Suppressor macrophage treated with lipopolysaccharide for 4 hours (primary cell): ENCODE data around the gene CCND2.

Source experiments
- DNase-seq: peaks from one replicate; pipeline ENCODE4 v3.0.0-alpha.2; 2020

Gene CCND2

DNA sequence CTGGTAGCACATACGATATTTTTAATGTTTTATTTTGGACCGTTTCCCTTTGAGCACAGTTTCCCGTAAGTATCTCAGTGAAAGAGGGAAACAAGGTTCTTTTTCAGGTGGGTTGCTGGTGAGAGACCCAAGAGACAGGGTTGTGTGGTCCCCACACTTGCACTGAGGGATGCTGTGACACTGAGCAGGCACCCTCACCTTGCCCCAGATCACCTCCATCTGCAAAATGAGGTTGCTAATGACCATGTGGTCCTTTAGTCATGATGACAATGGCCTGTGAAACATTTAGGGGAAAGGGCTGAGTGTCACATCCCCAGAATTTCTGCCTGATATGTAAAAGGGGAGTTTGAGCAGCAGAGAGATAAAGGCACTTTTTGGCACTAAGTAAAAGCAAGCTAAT is 4.3 kb downstream of the CCND2 start:
- no peak for DNase-seq

DNA sequence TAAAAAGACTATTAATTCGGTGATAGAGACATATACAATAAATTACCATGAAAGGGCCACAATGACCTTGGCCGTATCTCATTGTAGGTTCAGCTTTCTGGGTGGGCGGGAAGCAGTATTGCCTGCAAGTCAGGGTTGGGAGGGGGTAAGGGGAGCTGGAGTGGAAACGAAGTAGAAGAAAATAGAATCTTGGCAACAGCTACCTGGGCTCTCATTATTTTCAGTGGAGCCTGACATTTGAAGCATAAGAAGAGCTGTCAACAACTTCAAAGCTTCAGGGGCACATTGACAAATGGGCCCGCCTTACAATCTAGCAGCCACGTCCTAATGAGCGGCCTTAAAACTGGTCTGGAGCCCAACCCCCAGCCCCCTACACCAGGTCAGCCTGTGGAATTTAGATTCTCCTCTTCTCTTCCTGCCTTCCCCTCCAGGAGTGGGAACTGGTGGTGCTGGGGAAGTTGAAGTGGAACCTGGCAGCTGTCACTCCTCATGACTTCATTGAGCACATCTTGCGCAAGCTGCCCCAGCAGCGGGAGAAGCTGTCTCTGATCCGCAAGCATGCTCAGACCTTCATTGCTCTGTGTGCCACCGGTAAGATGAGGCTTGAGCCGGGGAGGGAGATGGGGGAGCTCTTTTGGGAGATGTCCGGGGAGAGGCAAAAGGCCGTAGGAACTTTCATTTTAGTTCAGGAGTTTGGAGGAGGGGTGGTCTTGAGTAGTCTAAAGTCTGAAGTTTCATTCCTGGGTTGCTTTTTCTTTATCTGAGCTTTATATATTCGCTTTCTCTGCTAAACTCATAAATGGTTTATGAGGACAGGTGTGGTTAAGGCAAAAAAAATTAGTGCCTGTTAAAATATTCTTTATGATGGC is 5.0 kb downstream of the CCND2 start:
- DNase-seq: peak; percentile 86

DNA sequence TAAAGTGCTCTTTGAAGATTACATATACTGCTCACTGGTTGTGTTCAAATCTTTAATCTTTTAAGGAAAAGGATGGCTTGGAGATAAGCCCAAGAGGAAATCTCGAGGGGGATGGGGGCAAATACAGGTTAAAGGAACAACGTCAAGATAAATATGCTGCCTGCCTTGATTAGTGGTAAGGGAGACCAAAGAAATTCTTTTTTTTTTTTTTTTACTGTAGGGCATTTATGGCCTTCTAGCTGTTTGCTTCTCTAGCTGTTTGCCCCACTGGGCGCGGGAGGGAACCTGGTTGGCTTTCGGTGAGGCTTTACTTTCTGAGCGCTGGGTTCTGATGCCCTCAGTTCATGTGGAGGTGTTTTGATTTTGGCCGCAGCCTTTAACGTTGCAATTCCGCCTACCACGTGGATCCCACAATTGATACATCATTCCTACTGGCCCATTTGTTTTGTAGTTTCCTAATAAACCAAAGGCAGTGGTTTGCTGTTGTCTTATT is 5.7 kb downstream of the CCND2 start:
- no peak for DNase-seq

DNA sequence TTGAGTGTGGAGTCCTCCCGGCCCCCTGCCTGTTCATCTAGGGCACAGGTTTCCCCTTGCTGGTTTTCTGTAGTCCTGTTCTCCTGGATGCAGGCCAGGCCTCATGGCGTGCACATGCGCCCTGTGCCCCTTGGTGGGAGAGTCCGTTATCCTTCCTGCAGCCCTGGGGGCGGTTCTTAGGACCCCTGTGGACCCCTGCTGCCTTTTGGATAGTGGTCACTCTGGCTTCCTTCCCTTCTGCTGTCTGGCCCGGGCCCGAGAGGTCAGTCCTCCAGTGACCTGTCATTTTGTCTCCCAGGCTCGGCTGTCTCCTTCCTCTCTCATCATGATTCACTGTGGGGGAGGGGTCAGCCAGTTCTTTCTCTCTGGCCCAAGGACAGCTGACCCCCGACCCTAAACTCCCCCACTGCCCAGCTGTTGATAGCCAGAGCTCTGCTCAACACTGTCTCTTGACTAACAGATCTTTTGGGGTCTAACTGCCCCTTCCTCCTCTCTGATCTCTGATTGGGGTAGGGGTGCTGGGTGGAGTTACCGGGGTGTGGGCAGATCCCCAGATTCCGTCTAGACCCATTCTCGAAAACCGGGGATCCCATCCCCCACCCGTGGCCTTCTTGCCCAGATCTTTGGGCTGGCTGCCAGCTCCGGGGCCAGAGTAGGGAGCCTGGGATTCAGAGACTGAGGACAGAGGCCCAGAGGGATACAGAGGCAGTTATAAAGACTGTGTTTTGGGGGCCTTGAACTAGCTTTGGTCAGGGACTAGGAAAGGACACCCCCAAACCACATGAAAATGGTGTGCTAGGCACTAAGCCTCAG is 7.0 kb downstream of the CCND2 start:
- DNase-seq: peak; percentile 49

DNA sequence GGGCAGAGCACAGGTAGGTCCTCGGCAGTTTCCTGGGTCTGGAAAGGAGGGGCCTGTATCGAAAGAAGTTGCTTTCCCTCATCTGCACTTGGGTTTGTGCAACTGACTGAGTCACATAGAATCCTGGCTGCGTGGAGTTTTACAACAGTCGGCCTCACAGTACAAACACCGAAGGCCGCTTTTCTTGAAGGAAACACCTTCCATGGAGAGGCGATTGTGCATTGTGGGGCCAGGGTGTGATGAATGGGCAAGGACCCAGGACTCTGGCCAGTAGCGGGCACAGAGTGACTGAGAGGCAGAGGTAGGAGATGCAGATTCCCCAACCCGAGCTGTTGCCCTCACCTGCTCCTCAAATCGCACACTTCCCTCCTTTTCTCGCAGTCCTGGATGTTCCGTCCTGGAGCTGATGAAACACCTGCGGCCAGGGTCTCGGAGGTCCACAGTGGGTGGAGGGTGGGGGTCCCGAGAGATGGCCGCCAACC is 7.7 kb downstream of the CCND2 start:
- DNase-seq: no peak

DNA sequence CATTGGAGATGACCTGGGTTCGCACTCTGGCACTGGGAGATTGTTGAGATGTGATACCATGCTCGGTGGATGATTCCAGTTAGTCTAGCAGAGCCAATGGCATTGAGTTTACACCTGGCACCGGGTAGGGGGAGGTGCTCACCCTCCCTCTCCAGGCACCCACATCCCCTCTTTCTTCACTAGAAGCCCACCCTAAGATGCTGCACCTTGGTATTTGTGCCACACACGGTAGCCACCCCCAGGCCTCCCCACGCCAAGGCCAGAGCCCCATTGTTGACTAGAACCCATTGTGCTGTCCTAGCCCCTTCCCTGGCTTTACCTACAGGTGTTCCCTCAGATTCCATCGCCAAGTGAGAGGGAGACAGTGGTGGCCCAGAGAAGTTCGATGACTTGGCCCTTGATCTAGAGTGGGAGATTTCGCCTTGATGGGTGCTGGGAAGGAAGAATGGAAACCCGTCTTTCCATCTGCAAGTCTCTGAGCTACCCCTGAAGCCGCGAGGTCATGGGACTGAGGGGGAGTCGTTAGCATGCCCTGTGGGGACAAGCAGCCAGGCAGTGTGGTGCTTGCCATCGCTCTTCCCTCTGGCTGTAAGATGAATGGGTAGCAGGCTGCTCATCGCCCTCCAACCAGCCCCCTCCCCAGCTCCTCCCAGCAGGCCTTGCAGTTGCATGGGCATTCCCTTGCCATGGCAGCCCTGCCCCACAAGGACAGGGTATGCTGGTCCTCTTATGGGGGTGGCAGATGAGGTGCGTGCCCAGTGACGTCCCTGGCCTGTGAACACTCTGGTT is 8.7 kb downstream of the CCND2 start:
- no peak for DNase-seq

DNA sequence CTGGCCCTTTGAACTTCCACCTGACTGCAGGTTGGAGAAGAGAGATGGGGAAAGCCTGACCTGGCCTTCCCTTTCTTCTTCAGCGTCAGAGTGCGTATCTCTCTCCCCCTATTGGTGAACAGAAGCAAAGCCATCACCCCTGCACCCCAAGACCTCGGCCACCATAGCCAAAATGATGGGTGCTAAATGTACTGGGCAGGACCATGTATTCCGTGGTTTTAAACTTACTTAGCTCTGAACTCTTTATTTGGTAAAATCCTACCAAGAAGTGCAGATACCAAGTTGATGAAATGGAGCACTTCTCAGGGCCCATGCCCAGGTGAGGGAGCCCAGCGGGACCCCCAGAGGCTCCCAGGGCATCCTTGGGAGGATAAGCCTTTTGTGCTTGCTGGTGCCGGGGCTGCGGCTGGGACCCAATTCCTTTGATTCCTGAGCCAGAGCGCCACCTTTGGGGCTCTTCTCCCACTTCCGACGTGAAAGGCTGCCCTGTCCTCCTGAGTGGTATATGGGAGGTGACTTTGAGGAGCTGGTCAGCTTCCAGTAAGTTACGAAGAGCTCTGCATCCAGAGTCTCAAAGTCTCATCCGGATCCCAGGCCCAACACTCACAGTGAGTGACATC is 9.4 kb downstream of the CCND2 start:
- DNase-seq: no peak

DNA sequence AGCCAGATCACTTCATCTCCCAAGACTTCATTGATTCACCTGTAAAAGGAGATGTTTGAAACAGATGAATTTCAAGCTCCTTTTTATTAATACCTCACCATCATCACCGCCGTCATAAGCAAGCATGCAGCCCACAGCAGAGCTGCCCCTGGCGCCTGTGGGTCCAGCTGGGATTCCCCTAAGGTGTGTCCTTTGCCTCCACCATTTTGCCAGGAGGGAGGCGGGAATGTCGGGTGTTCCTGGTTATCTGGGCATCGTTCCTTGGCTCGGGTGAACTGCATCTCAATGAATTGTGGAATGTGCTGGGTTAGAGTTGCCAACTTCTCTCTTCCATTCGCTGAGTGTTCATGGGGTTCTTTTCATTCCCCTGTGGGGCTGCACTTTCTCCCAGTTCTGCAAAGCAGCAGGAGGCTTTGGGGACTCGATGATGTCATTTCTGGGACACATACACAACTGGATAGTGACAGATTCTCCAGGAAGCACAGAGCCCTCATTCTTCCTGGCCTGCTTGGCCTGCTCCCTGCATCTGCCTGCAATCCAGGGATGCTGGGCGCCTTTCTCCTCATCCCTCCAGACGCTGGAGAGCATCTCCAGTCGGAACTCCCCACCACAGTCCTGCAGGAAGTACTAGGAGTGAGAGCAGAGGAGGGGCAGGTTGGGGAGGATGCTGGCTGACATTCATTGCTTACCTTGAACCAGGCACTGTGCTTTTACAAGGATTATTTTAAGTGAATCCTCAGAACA is 10.1 kb downstream of the CCND2 start:
- DNase-seq: no peak

DNA sequence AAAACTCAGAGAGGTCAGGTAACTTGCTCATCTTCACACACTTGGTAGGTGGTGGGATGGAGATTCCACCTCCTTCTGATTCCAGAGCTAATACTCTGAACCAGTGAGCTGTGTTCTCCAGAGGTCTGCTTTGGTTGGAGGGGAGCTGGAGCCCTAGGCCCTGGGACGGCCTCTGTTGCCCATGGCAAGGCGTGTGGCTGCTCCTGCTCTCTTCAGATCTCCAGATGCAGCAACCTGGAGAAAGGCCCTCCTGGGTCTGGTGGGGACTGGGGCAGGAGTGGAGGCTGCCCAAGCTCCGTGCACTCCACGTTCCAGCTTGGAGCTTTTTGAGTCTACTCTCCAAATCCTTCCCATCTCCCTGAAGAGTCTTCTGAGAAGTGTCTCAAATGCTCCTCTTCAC is 10.7 kb downstream of the CCND2 start:
- no peak for DNase-seq

DNA sequence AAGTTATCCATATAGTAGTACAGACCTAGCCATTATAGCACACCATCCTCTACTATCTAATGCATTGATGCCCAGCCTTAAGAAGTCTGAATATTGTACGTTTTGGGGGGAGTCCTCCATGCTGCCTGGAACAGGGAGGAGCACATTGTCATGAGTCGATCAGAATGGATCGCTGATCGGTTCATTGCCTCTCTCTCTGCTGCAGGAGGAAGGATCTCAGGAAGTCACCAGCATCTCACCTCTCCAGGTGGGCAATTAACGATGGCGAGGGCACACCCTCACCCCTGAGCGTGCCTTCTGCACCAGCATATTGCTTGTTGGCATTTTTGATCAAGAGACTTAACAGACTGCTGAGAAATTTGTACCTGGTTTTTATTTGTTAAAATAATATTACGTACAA is 11.5 kb downstream of the CCND2 start:
- no peak for DNase-seq

DNA sequence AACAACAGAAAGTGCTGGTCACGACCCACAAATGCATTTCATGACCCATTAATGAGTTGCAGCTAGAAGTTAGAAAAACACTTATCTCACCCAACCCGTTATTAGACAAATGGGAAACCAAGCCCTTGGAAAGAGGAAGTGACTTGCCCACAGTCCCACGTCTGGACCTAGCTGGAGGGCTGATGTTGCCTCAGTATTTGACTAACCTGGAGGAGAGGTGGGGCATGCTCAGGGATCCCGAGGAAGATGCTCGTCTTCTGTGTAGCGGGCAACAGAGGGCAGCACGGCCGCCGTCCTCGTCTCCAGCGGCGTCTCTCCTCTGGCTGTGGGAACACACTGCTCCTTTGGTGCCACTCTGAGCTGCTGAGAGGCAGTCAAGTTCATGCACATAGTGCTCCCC is 12.7 kb downstream of the CCND2 start:
- peak; percentile 78 for DNase-seq

DNA sequence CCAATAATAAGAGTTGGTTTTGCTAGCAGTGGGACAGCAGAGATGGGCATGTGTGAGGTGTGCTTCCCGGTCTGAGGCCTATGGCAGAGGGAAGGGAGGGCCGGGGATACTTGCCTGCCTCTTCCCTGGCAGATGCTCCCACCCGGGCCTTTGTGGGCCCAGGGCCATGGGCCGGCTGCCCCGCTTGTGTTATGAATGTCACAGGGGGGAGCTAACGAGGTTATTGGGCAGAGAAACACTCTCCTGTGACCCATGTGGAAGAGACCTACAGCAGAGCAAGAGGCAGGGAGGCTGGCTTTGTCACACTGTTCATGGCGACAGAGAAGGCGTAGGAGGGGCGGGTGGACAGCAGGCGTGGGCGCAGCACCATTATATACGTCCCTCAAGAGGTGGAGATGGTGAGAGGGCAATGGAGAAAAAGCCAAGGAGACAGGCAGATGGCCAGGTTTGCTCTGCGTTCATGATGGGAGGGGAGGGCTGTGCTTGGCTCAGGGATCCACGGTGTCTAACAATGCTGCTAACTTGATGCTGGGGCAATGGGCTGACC is 13.3 kb downstream of the CCND2 start:
- DNase-seq: no peak

DNA sequence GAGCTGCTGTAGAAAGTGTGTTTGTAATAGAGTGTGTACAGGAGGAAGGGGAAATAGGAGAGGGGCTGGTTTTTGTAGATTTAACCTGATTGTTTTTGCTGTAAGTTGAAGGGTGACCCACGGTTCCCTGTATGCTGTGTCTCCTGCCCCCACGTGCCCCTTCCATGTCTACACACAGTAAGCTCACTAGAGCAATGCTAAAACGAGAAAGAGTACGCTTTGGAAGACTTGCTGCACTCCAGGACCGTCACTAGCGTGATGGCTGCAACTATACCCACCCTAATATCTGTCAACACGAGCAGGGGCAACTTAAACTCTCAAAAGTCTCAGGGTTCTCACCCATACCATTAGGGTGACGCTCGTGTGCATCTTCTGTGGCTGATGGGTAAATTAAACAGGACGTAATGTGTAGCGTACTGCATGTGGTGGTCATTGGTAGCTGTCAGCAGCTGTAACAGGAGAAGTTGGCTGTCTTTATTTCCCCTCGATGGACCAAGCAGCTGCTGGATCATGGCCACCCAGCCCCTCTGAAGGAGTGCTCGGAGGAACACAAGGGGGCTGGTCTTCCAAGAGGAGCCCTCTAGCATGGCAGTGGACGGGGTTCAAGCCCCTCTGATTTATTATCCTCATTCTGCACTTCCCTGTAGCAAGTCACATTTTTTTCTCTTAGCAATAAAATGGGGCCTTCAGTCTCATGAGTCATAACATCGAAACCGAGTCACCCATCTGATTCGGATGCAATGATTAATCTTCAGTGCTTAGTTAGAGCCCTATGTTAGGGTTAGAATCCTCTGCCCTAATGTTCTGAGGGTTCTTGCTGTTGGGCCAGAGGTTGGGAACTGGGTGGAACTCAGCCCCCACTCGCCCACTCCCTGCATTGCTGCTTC is 14.0 kb downstream of the CCND2 start:
- peak; percentile 84 for DNase-seq

DNA sequence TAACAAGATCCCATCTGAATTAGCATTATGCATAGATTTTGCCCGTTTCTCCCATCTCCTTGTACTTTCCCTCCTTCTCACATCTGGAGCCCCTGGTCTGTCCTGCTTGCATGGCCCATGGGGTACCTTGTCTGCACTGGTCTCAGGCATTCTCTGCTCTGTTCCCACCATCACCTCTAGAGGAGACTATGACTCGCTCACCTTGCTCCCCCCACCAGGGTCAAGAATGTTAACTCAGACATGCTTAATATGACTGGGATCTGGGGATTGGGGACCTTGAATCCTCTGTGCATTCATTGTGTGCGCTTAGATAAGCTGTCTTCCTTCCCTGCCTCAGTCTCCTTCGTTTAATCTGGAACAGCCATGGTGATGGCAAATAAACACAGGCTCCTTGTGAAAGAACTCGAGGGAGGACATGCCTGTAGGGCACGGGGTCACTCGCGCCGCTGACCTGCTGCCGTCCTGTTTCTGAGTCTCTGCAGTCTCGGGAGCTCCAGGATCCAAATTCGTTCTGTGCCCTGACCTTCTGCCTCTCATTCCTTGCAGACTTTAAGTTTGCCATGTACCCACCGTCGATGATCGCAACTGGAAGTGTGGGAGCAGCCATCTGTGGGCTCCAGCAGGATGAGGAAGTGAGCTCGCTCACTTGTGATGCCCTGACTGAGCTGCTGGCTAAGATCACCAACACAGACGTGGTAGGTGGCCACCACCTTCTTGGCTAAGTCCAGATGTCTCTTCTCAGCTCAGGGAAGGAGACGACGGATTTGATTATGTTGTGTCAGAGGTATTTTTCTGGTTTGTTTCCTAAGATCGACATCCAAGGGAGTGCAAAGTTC is 15.0 kb downstream of the CCND2 start:
- peak; percentile 73 for DNase-seq

DNA sequence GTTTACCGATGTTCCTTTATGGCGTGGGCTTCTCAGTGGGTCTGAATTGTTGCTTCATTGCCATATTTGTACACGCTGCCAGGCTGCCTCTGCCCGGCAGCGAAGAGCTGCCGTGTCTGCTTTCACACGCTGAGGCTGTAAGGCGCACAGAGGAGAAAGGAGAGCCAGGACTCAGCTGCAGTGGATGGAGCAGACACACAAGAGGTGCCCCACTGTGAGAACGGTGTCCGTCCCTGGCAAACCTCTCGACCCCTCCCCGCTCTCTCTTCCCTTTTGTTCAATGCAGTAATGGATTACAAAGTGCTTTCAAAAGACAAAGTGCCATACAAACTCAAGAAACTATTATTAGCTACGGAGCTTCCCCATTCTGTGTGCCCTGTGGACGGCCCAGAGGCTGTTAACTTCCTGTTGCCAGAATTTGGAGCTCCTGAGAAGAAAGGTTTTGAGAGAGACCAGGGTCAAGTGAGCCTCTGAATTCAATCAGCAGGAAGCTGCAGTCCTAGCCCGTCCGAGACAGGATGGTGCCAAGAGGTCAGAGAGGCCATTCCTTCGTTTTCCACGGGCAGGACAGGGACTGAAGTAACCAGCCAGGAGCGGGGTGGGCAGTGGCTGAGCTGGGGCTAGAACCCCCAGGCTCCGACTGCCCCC is 15.8 kb downstream of the CCND2 start:
- peak; percentile 74 for DNase-seq

DNA sequence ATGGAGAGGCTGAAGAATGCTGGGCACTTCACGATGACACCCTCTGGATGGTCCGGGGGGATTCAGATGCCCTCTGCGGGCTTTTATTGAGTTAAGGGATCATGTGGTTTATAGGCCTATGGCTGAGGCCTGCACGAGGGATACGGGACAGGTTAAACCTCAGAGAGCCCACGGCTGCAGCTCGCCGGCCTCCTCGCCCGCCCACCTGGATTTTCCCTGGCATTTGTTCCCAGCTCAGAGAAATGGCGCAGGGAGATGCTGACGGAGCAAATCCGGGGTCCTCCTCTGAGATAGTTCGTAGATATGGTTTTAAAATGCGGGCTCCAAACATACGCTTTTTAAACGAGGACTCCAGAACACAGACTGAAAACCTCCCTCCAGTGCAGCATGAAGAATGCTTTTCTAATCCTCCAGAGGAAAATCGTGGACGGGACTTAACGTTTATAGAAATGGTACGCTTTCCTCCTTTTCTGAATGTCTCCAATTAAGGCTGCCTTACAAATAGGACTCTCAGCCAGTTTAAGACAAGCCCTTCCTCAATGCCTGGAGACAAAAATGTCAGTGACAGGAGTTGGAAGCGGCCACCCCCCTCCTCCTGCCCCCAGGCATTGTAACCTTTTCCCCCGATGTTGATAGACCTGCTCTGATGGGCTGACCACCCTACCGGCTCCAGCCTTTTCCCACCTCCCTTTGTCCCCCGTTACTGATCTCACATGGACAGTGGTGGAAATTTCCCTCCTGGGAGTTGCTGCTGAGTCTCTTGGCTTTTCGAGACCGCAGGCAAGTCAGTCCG is 16.6 kb downstream of the CCND2 start:
- no peak for DNase-seq

DNA sequence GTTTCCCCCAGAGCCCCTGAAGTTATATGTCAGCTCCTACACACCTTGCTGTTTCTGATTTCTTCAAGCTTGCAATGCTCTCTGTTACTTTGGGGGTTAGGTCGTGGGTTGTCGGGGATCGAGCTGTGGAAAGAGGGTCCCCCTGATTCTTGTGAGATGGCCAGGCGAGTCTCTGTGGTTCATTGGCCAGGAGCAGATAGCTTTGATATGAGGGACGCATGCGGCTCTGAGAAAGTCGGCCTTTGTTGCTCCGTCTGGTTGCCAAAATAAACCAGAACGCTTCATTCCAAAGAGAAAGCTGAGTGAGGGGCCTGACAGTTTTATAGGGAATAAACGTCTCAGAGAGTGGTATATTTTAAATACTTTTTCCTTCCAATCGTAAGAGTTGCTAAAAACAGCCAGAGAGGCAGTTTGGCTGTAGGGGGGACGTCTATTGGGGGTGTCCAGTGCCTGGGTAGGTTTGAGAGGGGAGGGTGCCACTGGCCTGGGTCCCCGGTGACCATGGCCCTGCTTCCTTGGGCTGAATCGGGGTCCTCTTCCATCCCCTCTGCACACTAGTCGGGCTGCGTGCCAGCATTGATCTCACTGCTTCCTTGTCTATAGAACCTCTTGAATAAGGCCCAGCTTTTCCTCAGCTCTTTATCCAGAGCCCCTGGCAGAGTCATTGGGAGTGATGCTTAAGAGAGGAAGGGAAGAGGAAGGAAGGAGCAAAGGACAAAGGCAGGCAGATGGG is 18.9 kb downstream of the CCND2 start:
- DNase-seq: no peak
